ENCODE measurements around the gene KLHL20. TPM values are rescaled to one million over a fixed set of nuclear protein-coding genes. Genes with fewer than 3 reads are reported as not detected.

Gene KLHL20
- total and polyA plus RNA-seq, 2 of the 13 experiments (the other 11 are each of a cell fraction or from before 2014, with no cell fraction given): 7.4 to 14.3 TPM

- ChIA-PET POLR2A (no interaction called here), CTCF (ENCODE audit: low intra/inter-chr PET ratio, low total read pairs) (no interaction called here)
- ATAC-seq (no peak), DNase-seq (ENCODE audit: low spot score) (no peak), FAIRE-seq (no peak)
- peaks cover 17% of the 10 kb centered on the region for H3K79me2 ChIP-seq (ENCODE audit: insufficient read depth, low read length)
- no peaks in the 10 kb centered on the region; a peak in 1 of 5 replicates for H3K27me3 ChIP-seq (ENCODE audit: control insufficient read depth in 1 of 2, insufficient read depth in 2 of 2, low read length in 2 of 2)
- no peak overlapping the region for H3K4me3 ChIP-seq (replicated peaks in 1 of 3; ENCODE audit: insufficient read depth in 1 of 3, low read depth in 2 of 3, low read length in 3 of 3)
- H3K9me3 ChIP-seq (ENCODE audit: low read length): no peaks in the 10 kb centered on the region
- H3K4me1 ChIP-seq (ENCODE audit: insufficient read depth, low read length): peaks cover 25% of the 10 kb centered on the region
- H3K4me2 ChIP-seq (ENCODE audit: low read depth, low read length): no peak overlapping the region; the same call in 1 of the 2 replicates
- no peak overlapping the region for H3K27ac ChIP-seq (ENCODE audit: extremely low read length, insufficient read depth, low read length)
- no peak overlapping the region for H2AFZ ChIP-seq (ENCODE audit: low read length)
- 95% methylated on average over 2 of the region's 2 CpGs for WGBS (ENCODE audit: low lambda C conversion rate)
- in situ Hi-C loops (cut with HindIII; ENCODE audit: extremely low pct_ligation_motif_present, low pct_unique_long_range_greater_than_20kb) (loop anchor here (10.0 to 25.0 kb wide), 2 partner anchors 113 to 1090 kb away; partner anchors contain the start of gene KLHL20), intact Hi-C loops (cut with micrococcal nuclease; ENCODE audit: unreplicated experiment) (loop anchor here (10.0 kb wide), 1 partner anchor 1083 kb away; no protein-coding TSS in a partner anchor)
- peaks cover 0 to 5% of the 10 kb centered on the region in 2 experiments; a peak in 2 of 5 replicates for H3K36me3 ChIP-seq (replicated peaks in 1 of 2; ENCODE audit: control insufficient read depth in 1 of 2, insufficient read depth in 2 of 2, low read length in 2 of 2)
- no TSS peak for BruUV-seq (replicated peaks)
- H4K20me1 ChIP-seq (ENCODE audit: insufficient read depth, low read length): no peaks in the 10 kb centered on the region
- no peak overlapping the region for H3K9ac ChIP-seq (ENCODE audit: insufficient read depth, low read depth, low read length)
- TF ChIP-seq NBN (conservative IDR thresholded peaks at IDR 0.05) (no peak), ASH2L (IDR thresholded peaks at IDR 0.05; ENCODE audit: insufficient read length, low read depth, low read length) (no peak), BORCS8-MEF2B (CRISPR knock-in tag; IDR thresholded peaks at IDR 0.05) (no peak), SYNCRIP (IDR thresholded peaks at IDR 0.05; ENCODE audit: insufficient read depth, low read depth, low read length) (no peak), CSRNP2 (CRISPR knock-in tag; conservative IDR thresholded peaks at IDR 0.05; ENCODE audit: low read depth) (no peak), ZBTB4 (CRISPR knock-in tag; IDR thresholded peaks at IDR 0.05; ENCODE audit: borderline replicate concordance) (no peak), ZNF101 (CRISPR knock-in tag; IDR thresholded peaks at IDR 0.05; ENCODE audit: borderline replicate concordance, low read depth) (no peak), ZIK1 (CRISPR knock-in tag; IDR thresholded peaks at IDR 0.05; ENCODE audit: borderline replicate concordance, low read depth) (no peak), FLYWCH1 (CRISPR knock-in tag; IDR thresholded peaks at IDR 0.05) (no peak), POGK (CRISPR knock-in tag; conservative IDR thresholded peaks at IDR 0.05) (no peak), RNF219 (CRISPR knock-in tag; IDR thresholded peaks at IDR 0.05) (no peak), FOXC1 (CRISPR knock-in tag; IDR thresholded peaks at IDR 0.05; ENCODE audit: borderline replicate concordance) (no peak), GTF2F1 (IDR thresholded peaks at IDR 0.05; ENCODE audit: low read length) (no peak), DBP (CRISPR knock-in tag; IDR thresholded peaks at IDR 0.05; ENCODE audit: not compliant biosample characterization) (no peak)
These were observed 112.8 kb downstream of the KLHL20 start for GRCh38 chr1:173827611-173828010.

All from HepG2 (cell line).